ENCODE data around the gene EXOC6B. TPM values are rescaled to one million over a fixed set of nuclear protein-coding genes. Genes with fewer than 3 reads are reported as not detected.

The EXOC6B gene
- total and polyA plus RNA-seq, 3 donors from 2014 or later, result 27.7 to 45.2 (median 31.7) TPM

DNA sequence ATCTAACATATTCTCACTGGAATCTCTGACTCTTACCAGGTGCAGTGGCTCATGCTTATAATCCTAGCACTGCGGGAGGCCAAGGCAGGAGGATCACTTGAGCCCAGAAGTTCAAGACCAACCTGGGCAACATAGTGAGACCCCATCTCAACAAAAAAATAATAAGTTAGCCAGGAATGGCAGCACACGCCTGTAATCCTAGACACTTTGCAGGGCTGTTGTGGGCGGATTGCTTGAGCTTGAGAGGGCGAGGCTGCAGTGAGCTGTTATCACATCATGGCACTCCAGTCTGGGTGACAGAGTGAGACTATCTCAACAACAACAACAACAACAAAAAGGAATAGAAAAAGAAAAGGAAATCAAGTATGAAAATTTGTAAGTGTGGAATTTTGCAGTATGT lies 371.6 kb downstream of the EXOC6B start:
- whole genome bisulfite sequencing, 2 donors, result 94% methylated on average over 4 of the region's 4 CpGs
- no peak for TF ChIP-seq POLR2A (IDR thresholded peaks at IDR 0.05)
- TF ChIP-seq, protein P1, sequence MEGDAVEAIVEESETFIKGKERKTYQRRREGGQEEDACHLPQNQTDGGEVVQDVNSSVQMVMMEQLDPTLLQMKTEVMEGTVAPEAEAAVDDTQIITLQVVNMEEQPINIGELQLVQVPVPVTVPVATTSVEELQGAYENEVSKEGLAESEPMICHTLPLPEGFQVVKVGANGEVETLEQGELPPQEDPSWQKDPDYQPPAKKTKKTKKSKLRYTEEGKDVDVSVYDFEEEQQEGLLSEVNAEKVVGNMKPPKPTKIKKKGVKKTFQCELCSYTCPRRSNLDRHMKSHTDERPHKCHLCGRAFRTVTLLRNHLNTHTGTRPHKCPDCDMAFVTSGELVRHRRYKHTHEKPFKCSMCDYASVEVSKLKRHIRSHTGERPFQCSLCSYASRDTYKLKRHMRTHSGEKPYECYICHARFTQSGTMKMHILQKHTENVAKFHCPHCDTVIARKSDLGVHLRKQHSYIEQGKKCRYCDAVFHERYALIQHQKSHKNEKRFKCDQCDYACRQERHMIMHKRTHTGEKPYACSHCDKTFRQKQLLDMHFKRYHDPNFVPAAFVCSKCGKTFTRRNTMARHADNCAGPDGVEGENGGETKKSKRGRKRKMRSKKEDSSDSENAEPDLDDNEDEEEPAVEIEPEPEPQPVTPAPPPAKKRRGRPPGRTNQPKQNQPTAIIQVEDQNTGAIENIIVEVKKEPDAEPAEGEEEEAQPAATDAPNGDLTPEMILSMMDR (IDR thresholded peaks at IDR 0.05), result no peak
- H3K27ac ChIP-seq, result no peak overlapping the region

DNA sequence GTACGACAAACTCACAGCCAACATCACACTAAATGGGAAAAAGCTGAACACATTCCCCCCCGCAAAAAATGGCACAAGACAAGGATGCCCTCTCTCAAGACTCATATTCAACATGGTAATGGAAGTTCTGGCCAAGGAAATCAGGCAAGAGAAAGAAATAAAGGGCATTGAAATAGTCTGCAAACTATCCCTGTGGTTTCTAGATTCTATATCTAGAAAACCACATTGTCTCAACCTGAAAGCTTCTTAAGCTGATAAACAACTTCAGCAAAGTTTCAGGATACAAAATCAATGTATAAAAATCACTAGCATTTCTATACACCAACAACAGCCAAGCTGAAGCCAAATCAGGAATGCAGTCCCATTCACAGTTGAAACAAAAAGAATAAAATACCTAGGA lies 383.6 kb downstream of the EXOC6B start:
- TF ChIP-seq POLR2A (IDR thresholded peaks at IDR 0.05), result no peak
- TF ChIP-seq, protein P1 (IDR thresholded peaks at IDR 0.05), result no peak
- H3K9me3 ChIP-seq, result no peaks in the 10 kb centered on the region
- no peak overlapping the region for H3K27ac ChIP-seq
- no peaks in the 10 kb centered on the region for H3K36me3 ChIP-seq (ENCODE audit: low read depth, missing control alignments)
- WGBS, 2 donors, result 95 to 100% methylated on average over 2 of the region's 2 CpGs
- no peak for DNase-seq
- H3K27me3 ChIP-seq, result no peaks in the 10 kb centered on the region
- H3K4me3 ChIP-seq, result no peak overlapping the region
- intact Hi-C loops (cut with DNase I; ENCODE audit: low total_unique reads), result no loop called here
- no peaks in the 10 kb centered on the region for H3K4me1 ChIP-seq

More for the DNA sequence above, 371.6 kb downstream of the EXOC6B start:
- no peak overlapping the region for H3K4me3 ChIP-seq
- DNase-seq, result no peak
- no peaks in the 10 kb centered on the region for H3K4me1 ChIP-seq
- H3K27me3 ChIP-seq, result no peaks in the 10 kb centered on the region
- H3K36me3 ChIP-seq (ENCODE audit: low read depth, missing control alignments), result no peaks in the 10 kb centered on the region
- H3K9me3 ChIP-seq, result no peaks in the 10 kb centered on the region
- intact Hi-C loops (cut with DNase I; ENCODE audit: low total_unique reads), result no loop called here

DNA sequence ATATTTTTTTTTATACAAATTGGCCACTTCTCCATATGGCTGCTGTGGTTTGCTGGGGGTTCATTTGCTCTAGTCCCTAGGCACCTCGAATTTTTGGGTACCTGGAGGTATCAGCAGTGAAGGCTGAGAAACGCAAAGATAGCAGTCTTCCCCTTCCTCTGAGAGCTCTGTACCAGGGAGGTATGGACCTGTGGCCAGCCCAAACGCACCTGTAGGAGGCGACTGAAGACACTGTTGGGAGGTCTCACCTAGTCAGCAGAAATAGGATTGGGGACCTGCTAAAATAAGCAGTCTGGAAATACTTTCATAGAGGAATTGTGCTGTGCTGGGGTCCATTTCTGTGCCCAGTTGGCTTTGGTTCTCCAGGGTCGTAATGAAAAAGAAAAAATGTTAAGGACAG lies 385.9 kb downstream of the EXOC6B start:
- intact Hi-C loops (cut with DNase I; ENCODE audit: low total_unique reads), result no loop called here
- Histone ChIP-seq H3K36me3 (ENCODE audit: low read depth, missing control alignments) (no peaks in the 10 kb centered on the region), H3K4me1 (no peaks in the 10 kb centered on the region), H3K27me3 (no peaks in the 10 kb centered on the region), H3K27ac (no peak overlapping the region), H3K9me3 (no peaks in the 10 kb centered on the region), H3K4me3 (no peak overlapping the region)
- no peak for TF ChIP-seq POLR2A (IDR thresholded peaks at IDR 0.05)
- TF ChIP-seq, protein P1 (IDR thresholded peaks at IDR 0.05), result no peak
- 83 to 93% methylated on average over 5 of the region's 5 CpGs for WGBS, 2 donors
- DNase-seq, result no peak

DNA sequence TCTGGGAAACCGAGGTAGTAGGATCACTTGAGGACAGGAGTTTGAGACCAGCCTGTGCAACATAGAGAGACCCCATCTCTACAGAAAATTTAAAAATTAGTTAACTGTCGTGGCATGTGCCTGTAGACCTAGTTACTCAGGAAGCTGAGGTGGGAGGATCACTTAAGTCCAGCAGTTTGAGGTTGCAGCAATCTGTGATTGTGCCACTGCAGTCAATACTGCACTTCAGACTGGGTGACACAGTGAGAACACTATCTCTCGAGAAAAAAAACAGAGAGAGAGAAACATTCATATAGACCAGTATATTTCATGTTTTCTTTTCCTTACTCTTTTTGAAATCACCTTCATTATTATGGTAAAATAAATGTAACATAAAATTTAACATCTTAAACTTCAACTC lies 387.5 kb downstream of the EXOC6B start:
- H3K27me3 ChIP-seq, result no peaks in the 10 kb centered on the region
- H3K36me3 ChIP-seq (ENCODE audit: low read depth, missing control alignments), result no peaks in the 10 kb centered on the region
- no peak overlapping the region for H3K4me3 ChIP-seq
- TF ChIP-seq POLR2A (IDR thresholded peaks at IDR 0.05), result no peak
- TF ChIP-seq, protein P1 (IDR thresholded peaks at IDR 0.05), result no peak
- H3K4me1 ChIP-seq, result no peaks in the 10 kb centered on the region
- 86 to 95% methylated on average over 3 of the region's 3 CpGs for WGBS, 2 donors
- DNase-seq, result no peak
- no peak overlapping the region for H3K27ac ChIP-seq
- intact Hi-C loops (cut with DNase I; ENCODE audit: low total_unique reads), result no loop called here
- no peaks in the 10 kb centered on the region for H3K9me3 ChIP-seq

DNA sequence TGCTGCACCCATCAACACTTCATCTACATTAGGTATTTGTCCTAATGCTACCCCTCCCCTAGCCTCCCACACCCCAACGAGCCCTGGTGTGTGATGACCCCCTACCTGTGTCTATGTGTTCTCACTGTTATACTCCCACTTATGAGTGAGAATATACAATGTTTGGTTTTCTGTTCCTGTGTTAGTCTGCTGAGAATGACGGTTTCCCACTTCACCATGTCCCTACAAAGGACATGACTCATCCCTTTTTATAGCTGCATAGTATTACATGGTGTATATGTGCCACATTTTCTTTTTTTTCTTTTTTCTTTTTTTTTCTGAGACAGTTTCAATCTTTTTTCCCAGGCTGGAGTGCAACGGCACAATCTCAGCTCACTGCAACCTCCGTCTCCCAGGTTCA lies 394.1 kb downstream of the EXOC6B start:
- WGBS, 2 donors, result 81 to 91% methylated on average over 4 of the region's 4 CpGs
- no peaks in the 10 kb centered on the region for H3K36me3 ChIP-seq (ENCODE audit: low read depth, missing control alignments)
- intact Hi-C loops (cut with DNase I; ENCODE audit: low total_unique reads), result no loop called here
- TF ChIP-seq, protein P1 (IDR thresholded peaks at IDR 0.05), result no peak
- TF ChIP-seq POLR2A (IDR thresholded peaks at IDR 0.05), result no peak
- no peak overlapping the region for H3K27ac ChIP-seq
- no peaks in the 10 kb centered on the region for H3K27me3 ChIP-seq
- no peak for DNase-seq
- H3K4me1 ChIP-seq, result no peaks in the 10 kb centered on the region
- no peaks in the 10 kb centered on the region for H3K9me3 ChIP-seq
- no peak overlapping the region for H3K4me3 ChIP-seq
